Measurements from ENCODE around the gene NOMO2. TPM values are rescaled to one million over a fixed set of nuclear protein-coding genes. Genes with fewer than 3 reads are reported as not detected.
"Not testable (repeated sequence)": the region's sequence is repeated elsewhere in the genome, so short reads cannot be mapped to it uniquely, and the experiment has no call there.

The NOMO2 gene
- polyA plus RNA-seq, 1 experiment, result 274 TPM

DNA sequence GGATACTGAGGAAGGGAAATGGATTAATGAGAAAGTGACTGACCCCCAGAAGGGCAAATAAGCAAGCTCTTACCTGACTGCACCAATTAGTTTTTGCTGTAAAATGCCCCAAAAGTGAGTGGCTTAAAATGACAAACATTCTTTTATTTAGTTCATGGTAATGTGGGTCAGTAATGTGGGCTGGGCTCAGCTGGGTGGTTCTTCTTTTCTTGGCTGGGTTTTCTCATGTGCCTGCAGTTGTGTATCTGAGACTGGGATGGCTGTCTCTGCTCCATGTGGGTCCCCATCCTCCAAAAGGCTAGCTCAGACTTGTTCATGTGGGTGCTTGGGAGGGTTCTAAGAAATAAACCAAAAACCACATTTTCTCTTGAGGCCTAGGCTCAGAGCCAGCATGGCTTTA is 29.5 kb upstream of the NOMO2 start:
- CTCF ChIA-PET; DNase-seq (ENCODE audit: low read depth): not testable (repeated sequence)

DNA sequence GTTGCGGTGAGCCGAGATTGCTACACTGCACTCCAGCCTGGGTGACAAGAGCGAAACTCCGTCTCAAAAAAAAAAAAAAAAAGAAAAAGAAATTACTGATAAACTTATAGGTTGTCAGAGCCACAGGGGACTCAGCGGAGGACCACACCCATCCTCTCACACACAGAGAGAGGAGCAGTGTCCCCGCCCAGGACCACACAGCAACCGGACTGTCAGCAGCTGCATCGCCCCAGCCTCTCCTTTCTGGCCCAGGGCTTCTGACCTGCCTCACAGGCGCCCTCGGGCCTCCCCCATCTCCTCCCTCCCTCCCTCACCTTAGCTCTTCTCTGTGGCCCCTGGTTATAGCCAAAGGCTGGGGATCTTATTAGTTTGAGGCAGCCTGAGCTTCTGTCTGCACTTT is 27.9 kb upstream of the NOMO2 start:
- POLR2A ChIA-PET; CTCF ChIA-PET; H3K27me3 ChIP-seq (ENCODE audit: control insufficient read depth, insufficient read depth, low read length); H3K36me3 ChIP-seq (ENCODE audit: control insufficient read depth, insufficient read depth, low read length); DNase-seq (ENCODE audit: low read depth); H3K4me3 ChIP-seq (ENCODE audit: low read depth, low read length): not testable (repeated sequence)

More for the DNA sequence above, 29.5 kb upstream of the NOMO2 start:
- POLR2A ChIA-PET; H3K36me3 ChIP-seq (ENCODE audit: control insufficient read depth, insufficient read depth, low read length); H3K27me3 ChIP-seq (ENCODE audit: control insufficient read depth, insufficient read depth, low read length); H3K4me3 ChIP-seq (ENCODE audit: low read depth, low read length): not testable (repeated sequence)

- H3K27me3 ChIP-seq (ENCODE audit: control insufficient read depth, insufficient read depth, low read length); CTCF ChIA-PET; POLR2A ChIA-PET; H3K4me3 ChIP-seq (ENCODE audit: low read depth, low read length); H3K36me3 ChIP-seq (ENCODE audit: control insufficient read depth, insufficient read depth, low read length); DNase-seq (ENCODE audit: low read depth): not testable (repeated sequence)
Observed at GRCh38 chr16:18586560-18587540, 25.0 kb upstream of the NOMO2 start.

DNA sequence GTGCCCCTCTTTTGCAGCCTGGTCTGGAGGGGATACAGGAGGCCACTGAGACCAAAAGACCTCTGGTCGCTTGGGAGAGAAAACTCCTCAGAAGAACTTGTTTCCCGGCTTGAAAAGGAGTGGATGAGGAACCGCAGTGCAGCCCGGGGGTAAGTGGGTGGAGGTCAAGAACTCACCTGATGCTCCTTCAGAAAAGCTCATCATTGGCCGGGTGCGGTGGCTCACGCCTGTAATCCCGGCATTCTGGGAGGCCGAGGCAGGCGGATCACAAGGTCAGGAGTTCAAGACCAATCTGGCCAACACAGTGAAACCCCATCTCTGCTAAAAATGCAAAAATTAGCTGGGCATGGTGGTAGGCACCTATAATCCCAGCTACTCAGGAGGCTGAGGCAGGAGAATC is 23.9 kb upstream of the NOMO2 start:
- CTCF ChIA-PET, result not testable (repeated sequence)

DNA sequence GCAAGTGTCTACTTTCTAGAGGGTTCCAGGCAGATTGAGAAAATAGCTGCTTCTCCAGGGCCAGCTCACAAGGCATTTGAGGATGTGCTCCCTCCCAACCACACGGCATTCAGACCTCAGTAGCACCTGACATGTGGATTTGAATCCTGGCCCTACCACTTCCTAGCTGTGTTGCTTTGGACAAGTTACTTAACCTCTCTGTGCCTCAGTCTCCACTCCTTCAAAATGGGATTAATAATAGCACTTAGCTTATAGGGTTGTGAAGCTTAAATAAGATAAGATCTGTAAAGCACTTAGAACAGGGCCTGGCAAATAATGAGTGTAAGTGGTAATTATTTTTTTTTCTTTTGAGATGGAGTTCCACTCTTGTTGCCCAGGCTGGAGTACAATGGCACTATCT is 21.0 kb upstream of the NOMO2 start:
- Histone ChIP-seq H3K4me3 (ENCODE audit: low read depth, low read length) (no peak overlapping the region), H3K36me3 (ENCODE audit: control insufficient read depth, insufficient read depth, low read length) (no peaks in the 10 kb centered on the region), H3K27me3 (ENCODE audit: control insufficient read depth, insufficient read depth, low read length) (no peaks in the 10 kb centered on the region)
- ChIA-PET POLR2A (no interaction called here), CTCF (no interaction called here)
- TF ChIP-seq, protein P1, sequence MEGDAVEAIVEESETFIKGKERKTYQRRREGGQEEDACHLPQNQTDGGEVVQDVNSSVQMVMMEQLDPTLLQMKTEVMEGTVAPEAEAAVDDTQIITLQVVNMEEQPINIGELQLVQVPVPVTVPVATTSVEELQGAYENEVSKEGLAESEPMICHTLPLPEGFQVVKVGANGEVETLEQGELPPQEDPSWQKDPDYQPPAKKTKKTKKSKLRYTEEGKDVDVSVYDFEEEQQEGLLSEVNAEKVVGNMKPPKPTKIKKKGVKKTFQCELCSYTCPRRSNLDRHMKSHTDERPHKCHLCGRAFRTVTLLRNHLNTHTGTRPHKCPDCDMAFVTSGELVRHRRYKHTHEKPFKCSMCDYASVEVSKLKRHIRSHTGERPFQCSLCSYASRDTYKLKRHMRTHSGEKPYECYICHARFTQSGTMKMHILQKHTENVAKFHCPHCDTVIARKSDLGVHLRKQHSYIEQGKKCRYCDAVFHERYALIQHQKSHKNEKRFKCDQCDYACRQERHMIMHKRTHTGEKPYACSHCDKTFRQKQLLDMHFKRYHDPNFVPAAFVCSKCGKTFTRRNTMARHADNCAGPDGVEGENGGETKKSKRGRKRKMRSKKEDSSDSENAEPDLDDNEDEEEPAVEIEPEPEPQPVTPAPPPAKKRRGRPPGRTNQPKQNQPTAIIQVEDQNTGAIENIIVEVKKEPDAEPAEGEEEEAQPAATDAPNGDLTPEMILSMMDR (IDR thresholded peaks at IDR 0.05; ENCODE audit: insufficient read depth, low read depth, low read length), result no peak
- DNase-seq (ENCODE audit: low read depth), result no peak

More for the DNA sequence above, 23.9 kb upstream of the NOMO2 start:
- H3K27me3 ChIP-seq (ENCODE audit: control insufficient read depth, insufficient read depth, low read length); H3K36me3 ChIP-seq (ENCODE audit: control insufficient read depth, insufficient read depth, low read length); H3K4me3 ChIP-seq (ENCODE audit: low read depth, low read length); POLR2A ChIA-PET; DNase-seq (ENCODE audit: low read depth): not testable (repeated sequence)

GRCh38 chr16:18580396-18580795 is 18.5 kb upstream of the NOMO2 start:
- CTCF ChIA-PET; POLR2A ChIA-PET; H3K27me3 ChIP-seq (ENCODE audit: control insufficient read depth, insufficient read depth, low read length); H3K36me3 ChIP-seq (ENCODE audit: control insufficient read depth, insufficient read depth, low read length); H3K4me3 ChIP-seq (ENCODE audit: low read depth, low read length); DNase-seq (ENCODE audit: low read depth): not testable (repeated sequence)

DNA sequence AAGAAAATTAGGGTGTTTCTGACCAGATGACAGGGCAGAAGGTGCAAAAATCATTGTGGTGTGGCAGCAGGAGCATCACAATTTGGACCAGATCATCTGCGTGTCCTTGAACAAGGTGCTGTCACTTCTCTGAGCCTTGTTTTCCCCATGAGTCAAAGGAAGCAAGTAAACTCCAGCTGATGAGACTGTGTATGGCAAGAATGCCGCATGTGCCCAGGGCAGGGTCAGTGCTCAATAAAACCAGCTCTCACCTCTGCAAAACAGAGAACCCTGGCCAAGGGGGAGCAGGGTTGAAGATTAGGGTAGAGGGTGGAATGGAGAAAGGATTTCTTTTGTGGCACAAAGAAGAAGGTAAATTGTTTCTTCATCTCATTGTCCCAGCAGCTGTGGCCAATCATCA is 17.4 kb upstream of the NOMO2 start:
- DNase-seq (ENCODE audit: low read depth); H3K36me3 ChIP-seq (ENCODE audit: control insufficient read depth, insufficient read depth, low read length); CTCF ChIA-PET; H3K4me3 ChIP-seq (ENCODE audit: low read depth, low read length); POLR2A ChIA-PET; H3K27me3 ChIP-seq (ENCODE audit: control insufficient read depth, insufficient read depth, low read length): not testable (repeated sequence)

DNA sequence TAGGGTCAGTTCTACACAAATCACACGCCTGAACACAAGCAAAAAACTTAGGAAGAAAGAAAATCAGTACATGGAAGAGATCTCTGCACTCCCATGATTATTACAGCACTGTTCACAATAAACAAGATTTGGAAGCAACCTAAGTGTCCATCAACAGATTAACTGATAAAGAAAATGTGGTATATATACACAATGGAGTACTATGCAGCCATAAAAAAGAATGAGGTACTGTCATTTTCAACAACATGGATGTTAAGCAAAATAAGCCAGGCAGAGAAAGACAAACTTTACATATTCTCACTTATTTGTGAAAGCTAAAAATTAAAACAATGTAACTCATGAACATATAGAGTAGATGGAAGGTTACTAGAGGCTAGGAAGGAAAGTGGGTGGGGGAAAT is 16.0 kb upstream of the NOMO2 start:
- CTCF ChIA-PET; DNase-seq (ENCODE audit: low read depth); POLR2A ChIA-PET: not testable (repeated sequence)

DNA sequence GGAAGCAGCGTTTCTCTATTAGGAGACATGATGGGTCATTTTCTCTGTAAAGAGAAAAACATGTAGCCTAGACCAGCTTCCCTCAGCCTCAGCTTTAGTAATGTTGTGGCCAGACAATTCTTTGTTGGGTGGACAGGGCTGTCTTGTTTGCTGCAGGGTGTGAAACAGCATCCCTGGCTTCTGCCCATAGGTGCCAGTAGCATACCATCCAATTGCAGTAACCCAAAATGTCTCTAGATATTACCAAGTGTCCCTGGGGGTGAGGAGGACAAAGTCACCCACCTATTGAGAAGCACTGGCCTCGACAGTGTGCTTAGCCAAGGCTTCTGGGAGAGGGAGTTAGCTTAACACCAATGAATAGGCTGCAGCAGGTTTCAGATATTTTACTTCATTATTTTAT is 14.0 kb upstream of the NOMO2 start:
- POLR2A ChIA-PET; H3K36me3 ChIP-seq (ENCODE audit: control insufficient read depth, insufficient read depth, low read length); H3K4me3 ChIP-seq (ENCODE audit: low read depth, low read length); H3K27me3 ChIP-seq (ENCODE audit: control insufficient read depth, insufficient read depth, low read length); CTCF ChIA-PET; DNase-seq (ENCODE audit: low read depth): not testable (repeated sequence)

More for the DNA sequence above, 16.0 kb upstream of the NOMO2 start:
- not testable (repeated sequence) for H3K27me3 ChIP-seq (ENCODE audit: control insufficient read depth, insufficient read depth, low read length); H3K4me3 ChIP-seq (ENCODE audit: low read depth, low read length); H3K36me3 ChIP-seq (ENCODE audit: control insufficient read depth, insufficient read depth, low read length)

DNA sequence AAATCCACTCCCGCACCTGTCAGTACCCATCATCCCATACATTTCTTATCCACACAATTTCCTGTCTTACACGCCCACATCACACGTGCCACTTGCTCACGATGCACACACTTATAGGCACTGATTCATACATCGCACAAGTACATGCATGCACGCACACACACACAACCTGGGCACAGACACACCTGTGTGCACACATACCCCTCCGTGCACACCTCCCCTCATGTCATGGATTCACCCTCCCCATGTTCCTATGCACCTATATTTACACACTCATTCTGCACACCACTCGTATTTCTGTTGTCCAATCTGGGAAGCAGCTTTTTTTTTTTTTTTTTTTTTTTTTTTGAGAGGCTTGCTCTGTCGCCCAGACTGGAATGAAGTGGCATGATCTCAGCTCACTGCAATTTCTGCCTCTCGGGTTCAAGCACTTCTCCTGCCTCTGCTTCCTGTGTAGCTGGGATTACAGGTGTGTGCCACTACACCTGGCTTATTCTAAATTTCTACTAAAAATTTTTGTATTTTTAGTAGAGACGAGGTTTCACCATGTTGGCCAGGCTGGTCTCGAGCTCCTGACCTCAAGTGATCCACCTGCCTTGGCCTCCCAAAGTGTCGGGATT is 13.5 kb upstream of the NOMO2 start:
- H3K36me3 ChIP-seq (ENCODE audit: control insufficient read depth, insufficient read depth, low read length); H3K27me3 ChIP-seq (ENCODE audit: control insufficient read depth, insufficient read depth, low read length); H3K4me3 ChIP-seq (ENCODE audit: low read depth, low read length); POLR2A ChIA-PET; DNase-seq (ENCODE audit: low read depth); CTCF ChIA-PET: not testable (repeated sequence)

DNA sequence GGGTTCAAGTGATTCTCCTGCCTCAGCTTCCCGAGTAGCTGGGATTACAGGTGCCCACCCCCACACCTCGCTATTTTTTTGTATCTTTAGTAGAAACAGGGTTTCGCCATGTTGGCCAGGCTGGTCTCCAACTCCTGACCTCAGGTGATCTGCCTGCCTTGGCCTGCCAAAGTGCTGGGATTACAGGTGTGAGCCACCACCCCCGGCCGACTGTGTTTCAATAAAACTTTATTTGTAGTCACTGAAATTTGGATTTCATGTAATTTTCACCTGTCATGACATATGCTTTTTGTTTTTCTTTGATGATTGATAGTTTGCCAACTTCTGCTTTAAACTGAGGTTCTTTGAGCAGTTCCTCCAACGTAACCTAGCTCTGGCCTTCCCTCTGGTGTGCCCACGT is 12.0 kb upstream of the NOMO2 start:
- H3K27me3 ChIP-seq (ENCODE audit: control insufficient read depth, insufficient read depth, low read length); H3K36me3 ChIP-seq (ENCODE audit: control insufficient read depth, insufficient read depth, low read length); H3K4me3 ChIP-seq (ENCODE audit: low read depth, low read length); DNase-seq (ENCODE audit: low read depth); CTCF ChIA-PET; POLR2A ChIA-PET: not testable (repeated sequence)

DNA sequence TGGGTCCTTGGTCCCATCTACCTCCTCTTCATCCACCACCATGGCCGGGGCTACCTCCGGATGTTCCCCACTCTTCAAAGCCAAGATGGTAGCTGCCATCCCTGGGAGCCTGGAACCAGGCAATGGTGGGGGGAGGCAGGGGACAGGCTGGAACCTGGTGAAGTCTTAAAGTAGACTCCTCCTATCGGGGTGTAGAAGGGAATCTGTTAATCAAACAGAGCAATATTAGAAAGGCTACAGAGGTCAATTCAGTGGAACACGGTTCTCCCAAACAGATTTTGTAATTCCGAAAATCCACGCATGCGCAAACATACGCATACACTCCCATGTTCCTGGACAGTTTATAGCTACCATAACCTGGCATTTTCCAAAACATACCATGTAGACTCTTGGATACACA is 11.1 kb upstream of the NOMO2 start:
- DNase-seq (ENCODE audit: low read depth); H3K4me3 ChIP-seq (ENCODE audit: low read depth, low read length); POLR2A ChIA-PET; H3K36me3 ChIP-seq (ENCODE audit: control insufficient read depth, insufficient read depth, low read length); CTCF ChIA-PET; H3K27me3 ChIP-seq (ENCODE audit: control insufficient read depth, insufficient read depth, low read length): not testable (repeated sequence)
